ENCODE data around the gene CNTLN. TPM values are rescaled to one million over a fixed set of nuclear protein-coding genes. Genes with fewer than 3 reads are reported as not detected.
"Not testable (repeated sequence)": the region's sequence is repeated elsewhere in the genome, so short reads cannot be mapped to it uniquely, and the experiment has no call there.

The CNTLN gene
- total RNA-seq, 2 experiments from 2014 or later, result 1.1 to 1.2 TPM

- H3K27ac Mint-ChIP-seq, result no peak overlapping the region
- ATAC-seq (no peak), DNase-seq (no peak)
- intact Hi-C loops (cut with DNase I, micrococcal nuclease), result no loop called here
- no peaks in the 10 kb centered on the region for H3K9me3 Mint-ChIP-seq (ENCODE audit: low read depth)
- CTCF ChIA-PET, result no interaction called here
- POLR2A ChIA-PET, result no interaction called here
- no peak overlapping the region for H3K4me3 Mint-ChIP-seq
- no peaks in the 10 kb centered on the region for H3K36me3 Mint-ChIP-seq (ENCODE audit: low read depth)
- no peaks in the 10 kb centered on the region for H3K4me1 Mint-ChIP-seq
- H3K27me3 Mint-ChIP-seq, result no peaks in the 10 kb centered on the region
Observed at GRCh38 chr9:17389026-17389425, 254.2 kb downstream of the CNTLN start.

- ATAC-seq (no peak), DNase-seq (no peak)
- ChIA-PET CTCF (no interaction called here), POLR2A (no interaction called here)
- Mint-ChIP-seq H3K27me3 (no peaks in the 10 kb centered on the region), H3K27ac (no peak overlapping the region), H3K36me3 (ENCODE audit: low read depth) (no peaks in the 10 kb centered on the region), H3K4me1 (no peaks in the 10 kb centered on the region), H3K9me3 (ENCODE audit: low read depth) (peaks cover 3% of the 10 kb centered on the region), H3K4me3 (no peak overlapping the region)
- intact Hi-C loops (cut with DNase I, micrococcal nuclease), result no loop called here
Observed at GRCh38 chr9:17394881-17395510, 260.2 kb downstream of the CNTLN start.

GRCh38 chr9:17397166-17397728, 262.4 kb downstream of the CNTLN start:
- POLR2A ChIA-PET; H3K36me3 Mint-ChIP-seq (ENCODE audit: low read depth); CTCF ChIA-PET; H3K4me3 Mint-ChIP-seq; H3K27me3 Mint-ChIP-seq; H3K4me1 Mint-ChIP-seq; DNase-seq; H3K9me3 Mint-ChIP-seq (ENCODE audit: low read depth); intact Hi-C loops (cut with DNase I, micrococcal nuclease); ATAC-seq; H3K27ac Mint-ChIP-seq: not testable (repeated sequence)

- Mint-ChIP-seq H3K4me3 (no peak overlapping the region), H3K36me3 (ENCODE audit: low read depth) (no peaks in the 10 kb centered on the region), H3K27me3 (no peaks in the 10 kb centered on the region), H3K4me1 (no peaks in the 10 kb centered on the region), H3K27ac (no peak overlapping the region), H3K9me3 (ENCODE audit: low read depth) (peaks cover 3% of the 10 kb centered on the region)
- ChIA-PET CTCF (no interaction called here), POLR2A (no interaction called here)
- intact Hi-C loops (cut with DNase I, micrococcal nuclease), result no loop called here
- DNase-seq (no peak), ATAC-seq (no peak)
Observed at GRCh38 chr9:17398350-17398749, 263.5 kb downstream of the CNTLN start.

GRCh38 chr9:17401858-17402257, 267.0 kb downstream of the CNTLN start:
- ChIA-PET POLR2A (no interaction called here), CTCF (interaction anchor here (0.6 kb wide), 1 partner anchor 285 kb away, joined by 3 read pairs; no protein-coding TSS in a partner anchor)
- DNase-seq (no peak), ATAC-seq (no peak)
- Mint-ChIP-seq H3K9me3 (ENCODE audit: low read depth) (peaks cover 3% of the 10 kb centered on the region), H3K27ac (no peak overlapping the region), H3K4me3 (no peak overlapping the region), H3K4me1 (no peaks in the 10 kb centered on the region), H3K36me3 (ENCODE audit: low read depth) (no peaks in the 10 kb centered on the region), H3K27me3 (no peaks in the 10 kb centered on the region)
- intact Hi-C loops (cut with DNase I, micrococcal nuclease), result no loop called here

- intact Hi-C loops (cut with DNase I, micrococcal nuclease), result no loop called here
- H3K4me1 Mint-ChIP-seq, result no peaks in the 10 kb centered on the region
- ATAC-seq (no peak), DNase-seq (no peak)
- no peaks in the 10 kb centered on the region for H3K27me3 Mint-ChIP-seq
- H3K4me3 Mint-ChIP-seq, result no peak overlapping the region
- H3K27ac Mint-ChIP-seq, result no peak overlapping the region
- ChIA-PET CTCF (interaction anchor here (0.6 kb wide), 1 partner anchor 286 kb away, joined by 3 read pairs; no protein-coding TSS in a partner anchor), POLR2A (no interaction called here)
- peaks cover 3% of the 10 kb centered on the region for H3K9me3 Mint-ChIP-seq (ENCODE audit: low read depth)
- no peaks in the 10 kb centered on the region for H3K36me3 Mint-ChIP-seq (ENCODE audit: low read depth)
Observed at GRCh38 chr9:17402309-17402708, 267.5 kb downstream of the CNTLN start.

- Mint-ChIP-seq H3K27me3 (no peaks in the 10 kb centered on the region), H3K9me3 (ENCODE audit: low read depth) (peaks cover 3% of the 10 kb centered on the region), H3K4me3 (no peak overlapping the region), H3K36me3 (ENCODE audit: low read depth) (no peaks in the 10 kb centered on the region), H3K4me1 (no peaks in the 10 kb centered on the region), H3K27ac (no peak overlapping the region)
- intact Hi-C loops (cut with DNase I, micrococcal nuclease), result no loop called here
- ChIA-PET CTCF (no interaction called here), POLR2A (no interaction called here)
- DNase-seq (no peak), ATAC-seq (no peak)
Observed at GRCh38 chr9:17403539-17403938, 268.7 kb downstream of the CNTLN start.

GRCh38 chr9:17414986-17415385, 280.1 kb downstream of the CNTLN start:
- no peak overlapping the region for H3K4me3 Mint-ChIP-seq
- no peak for DNase-seq
- intact Hi-C loops (cut with DNase I, micrococcal nuclease), result no loop called here
- no peaks in the 10 kb centered on the region for H3K9me3 Mint-ChIP-seq (ENCODE audit: low read depth)
- POLR2A ChIA-PET, result no interaction called here
- CTCF ChIA-PET, result no interaction called here
- ATAC-seq, result no peak
- no peaks in the 10 kb centered on the region for H3K36me3 Mint-ChIP-seq (ENCODE audit: low read depth)
- H3K27me3 Mint-ChIP-seq, result no peaks in the 10 kb centered on the region
- no peak overlapping the region for H3K27ac Mint-ChIP-seq
- no peaks in the 10 kb centered on the region for H3K4me1 Mint-ChIP-seq

- ATAC-seq, result no peak
Observed at GRCh38 chr9:17422994-17423680, 288.3 kb downstream of the CNTLN start.

GRCh38 chr9:17423681-17424011, 288.8 kb downstream of the CNTLN start:
- H3K36me3 Mint-ChIP-seq (ENCODE audit: low read depth), result no peaks in the 10 kb centered on the region

More at GRCh38 chr9:17422994-17423680, 288.3 kb downstream of the CNTLN start:
- no peak overlapping the region for H3K4me3 Mint-ChIP-seq
- DNase-seq, result no peak
- no peaks in the 10 kb centered on the region for H3K9me3 Mint-ChIP-seq (ENCODE audit: low read depth)
- POLR2A ChIA-PET, result no interaction called here
- H3K27ac Mint-ChIP-seq, result no peak overlapping the region
- H3K27me3 Mint-ChIP-seq, result no peaks in the 10 kb centered on the region
- no peaks in the 10 kb centered on the region for H3K4me1 Mint-ChIP-seq
- no peaks in the 10 kb centered on the region for H3K36me3 Mint-ChIP-seq (ENCODE audit: low read depth)
- intact Hi-C loops (cut with DNase I, micrococcal nuclease), result no loop called here
- CTCF ChIA-PET, result interaction anchor here (0.7 kb wide), 1 partner anchor 354 kb away, joined by 3 read pairs; no protein-coding TSS in a partner anchor

GRCh38 chr9:17425384-17425783, 290.5 kb downstream of the CNTLN start:
- ATAC-seq (no peak), DNase-seq (no peak)
- ChIA-PET CTCF (no interaction called here), POLR2A (no interaction called here)
- Mint-ChIP-seq H3K27ac (no peak overlapping the region), H3K4me1 (no peaks in the 10 kb centered on the region), H3K4me3 (no peak overlapping the region), H3K9me3 (ENCODE audit: low read depth) (no peaks in the 10 kb centered on the region), H3K36me3 (ENCODE audit: low read depth) (no peaks in the 10 kb centered on the region), H3K27me3 (no peaks in the 10 kb centered on the region)
- intact Hi-C loops (cut with DNase I, micrococcal nuclease), result no loop called here

More at GRCh38 chr9:17423681-17424011, 288.8 kb downstream of the CNTLN start:
- intact Hi-C loops (cut with DNase I, micrococcal nuclease), result no loop called here
- H3K27me3 Mint-ChIP-seq, result no peaks in the 10 kb centered on the region
- no peak overlapping the region for H3K27ac Mint-ChIP-seq
- ChIA-PET CTCF (no interaction called here), POLR2A (no interaction called here)
- H3K4me3 Mint-ChIP-seq, result no peak overlapping the region
- no peak for DNase-seq
- no peaks in the 10 kb centered on the region for H3K4me1 Mint-ChIP-seq
- ATAC-seq, result no peak
- H3K9me3 Mint-ChIP-seq (ENCODE audit: low read depth), result no peaks in the 10 kb centered on the region

GRCh38 chr9:17433526-17433925, 298.7 kb downstream of the CNTLN start:
- no peak for ATAC-seq
- Mint-ChIP-seq H3K36me3 (ENCODE audit: low read depth) (no peaks in the 10 kb centered on the region), H3K4me1 (no peaks in the 10 kb centered on the region), H3K9me3 (ENCODE audit: low read depth) (peaks cover 1% of the 10 kb centered on the region), H3K27ac (no peak overlapping the region), H3K4me3 (no peak overlapping the region), H3K27me3 (no peaks in the 10 kb centered on the region)
- intact Hi-C loops (cut with DNase I, micrococcal nuclease), result no loop called here
- DNase-seq, result no peak
- POLR2A ChIA-PET, result no interaction called here
- CTCF ChIA-PET, result no interaction called here

All from activated CD4-positive, alpha-beta T cell treated with anti-CD3 and anti-CD28 coated beads for 36 hours (primary cell).